H9 (cell line): ENCODE data around the gene VSIG2. TPM values are rescaled to one million over a fixed set of nuclear protein-coding genes. Genes with fewer than 3 reads are reported as not detected.
"Not testable (repeated sequence)": the region's sequence is repeated elsewhere in the genome, so short reads cannot be mapped to it uniquely, and the experiment has no call there.

Experiments used
- DNase-seq: peaks from one replicate; pipeline ENCODE4 v3.0.0-alpha.2; 2017
- H2AFZ ChIP-seq: one replicate; pipeline ENCODE4 v1.6.1; 2013; ENCODE audit warnings: mild to moderate bottlenecking, low read length, control low read depth, moderate library complexity
- H2AK5ac ChIP-seq: 2 replicates; pipeline ENCODE4 v1.6.1; 2013; ENCODE audit warnings: low read length, control low read depth, mixed read lengths; ENCODE audit not compliant: insufficient read length
- H2BK120ac ChIP-seq: one replicate; pipeline ENCODE4 v1.6.1; 2013; ENCODE audit warnings: low read depth, mild to moderate bottlenecking, low read length, control low read depth, inconsistent platforms; ENCODE audit not compliant: poor library complexity, severe bottlenecking
- H2BK12ac ChIP-seq: 2 replicates; pipeline ENCODE4 v1.6.1; 2013; ENCODE audit warnings: low read length, control low read depth, mixed read lengths, low read depth; ENCODE audit not compliant: insufficient read length
- H2BK15ac ChIP-seq: 2 replicates; pipeline ENCODE4 v1.6.1; 2013; ENCODE audit warnings: low read depth, low read length, control low read depth
- H2BK20ac ChIP-seq: one replicate; pipeline ENCODE4 v1.6.1; 2013; ENCODE audit warnings: low read depth, mild to moderate bottlenecking, low read length, control low read depth, inconsistent platforms; ENCODE audit not compliant: poor library complexity, severe bottlenecking
- H2BK5ac ChIP-seq: 2 replicates; pipeline ENCODE4 v1.6.1; 2013; ENCODE audit warnings: low read length, control low read depth, mixed read lengths; ENCODE audit not compliant: insufficient read length
- H3K14ac ChIP-seq: 2 replicates; pipeline ENCODE4 v1.6.1; 2013; ENCODE audit warnings: low read length, control low read depth; ENCODE audit not compliant: insufficient read depth
- H3K18ac ChIP-seq: 2 replicates; pipeline ENCODE4 v1.6.1; 2013; ENCODE audit warnings: low read depth, mild to moderate bottlenecking, mixed read lengths, low read length, control low read depth; ENCODE audit not compliant: insufficient read length
- H3K23ac ChIP-seq: 2 replicates; pipeline ENCODE4 v1.6.1; 2013; ENCODE audit warnings: low read length, control low read depth, mixed read lengths, low read depth; ENCODE audit not compliant: insufficient read length
- H3K23me2 ChIP-seq: 2 replicates; pipeline ENCODE4 v1.6.1; 2013; ENCODE audit warnings: low read depth, mild to moderate bottlenecking, mixed read lengths, low read length, control low read depth; ENCODE audit not compliant: insufficient read length, poor library complexity, severe bottlenecking
- H3K27ac ChIP-seq: 2 replicates; pipeline ENCODE4 v1.5.1; 2013; ENCODE audit warnings: low read length, control low read depth, mixed read lengths, low read depth; ENCODE audit not compliant: insufficient read length
- H3K27me3 ChIP-seq: 2 replicates; pipeline ENCODE4 v1.6.1; 2013; ENCODE audit warnings: low read length, control low read depth, inconsistent platforms; ENCODE audit not compliant: insufficient read depth
- H3K4ac ChIP-seq: 2 replicates; pipeline ENCODE4 v1.6.1; 2013; ENCODE audit warnings: low read depth, mild to moderate bottlenecking, control low read depth, inconsistent platforms, low read length, moderate library complexity
- H3K4me1 ChIP-seq: 2 replicates; pipeline ENCODE4 v1.6.1; 2013; ENCODE audit warnings: low read length, control low read depth, inconsistent platforms; ENCODE audit not compliant: insufficient read depth
- H3K4me2 ChIP-seq: 2 replicates; pipeline ENCODE4 v1.6.1; 2013; ENCODE audit warnings: low read length, control low read depth, mixed read lengths; ENCODE audit not compliant: insufficient read length, insufficient read depth
- H3K56ac ChIP-seq: 2 replicates; pipeline ENCODE4 v1.6.1; 2013; ENCODE audit warnings: low read depth, mild to moderate bottlenecking, mixed read lengths, low read length, control low read depth; ENCODE audit not compliant: insufficient read length
- H3K79me1 ChIP-seq: 2 replicates; pipeline ENCODE4 v1.6.1; 2013; ENCODE audit warnings: low read depth, mild to moderate bottlenecking, moderate library complexity, low read length, control low read depth, inconsistent platforms; ENCODE audit not compliant: insufficient read depth, poor library complexity, severe bottlenecking
- H3K79me2 ChIP-seq: 2 replicates; pipeline ENCODE4 v1.6.1; 2013; ENCODE audit warnings: low read length, control low read depth, inconsistent platforms; ENCODE audit not compliant: insufficient read depth
- H3K9ac ChIP-seq: 2 replicates; pipeline ENCODE4 v1.6.1; 2013; ENCODE audit warnings: low read length, control low read depth, mixed read lengths; ENCODE audit not compliant: insufficient read length; ENCODE audit errors: extremely low read depth
- H3K9me3 ChIP-seq: one replicate; pipeline ENCODE4 v1.6.1; 2013; ENCODE audit warnings: low read depth, low read length, inconsistent platforms; ENCODE audit not compliant: control insufficient read depth
- H3T11ph ChIP-seq: one replicate; pipeline ENCODE4 v1.6.1; 2013; ENCODE audit warnings: mild to moderate bottlenecking, low read length, control low read depth, inconsistent platforms
- H4K20me1 ChIP-seq: one replicate; pipeline ENCODE4 v1.6.1; 2013; ENCODE audit not compliant: control insufficient read depth, insufficient read length, insufficient read depth
- H4K5ac ChIP-seq: 2 replicates; pipeline ENCODE4 v1.6.1; 2013; ENCODE audit warnings: low read depth, mild to moderate bottlenecking, mixed read lengths, low read length, control low read depth; ENCODE audit not compliant: insufficient read length
- H4K8ac ChIP-seq: replicated peaks from 2 replicates; pipeline ENCODE4 v1.6.1; 2013; ENCODE audit warnings: low read length, control low read depth, mixed read lengths, low read depth; ENCODE audit not compliant: insufficient read length
- H4K91ac ChIP-seq: 2 replicates; pipeline ENCODE4 v1.6.1; 2013; ENCODE audit warnings: low read depth, mild to moderate bottlenecking, moderate library complexity, mixed read lengths, low read length, control low read depth; ENCODE audit not compliant: insufficient read length
- H3K27ac Mint-ChIP-seq, 3 experiments: 2 replicates in 2 of 3; 3 replicates in 1 of 3; pipeline ENCODE4 v1.8.0; 2020 to 2021; ENCODE audit warnings: mixed read lengths in 3 of 3, mild to moderate bottlenecking in 1 of 3, moderate library complexity in 1 of 3
- H3K27me3 Mint-ChIP-seq: 2 replicates; pipeline ENCODE4 v1.8.0; 2021; ENCODE audit warnings: low read depth, mild to moderate bottlenecking, moderate library complexity, mixed read lengths
- H3K36me3 Mint-ChIP-seq, 3 experiments: 2 replicates in 2 of 3; 3 replicates in 1 of 3; pipeline ENCODE4 v1.8.0; 2020 to 2021; ENCODE audit warnings: low read depth in 3 of 3, mixed read lengths in 3 of 3; ENCODE audit not compliant: insufficient read depth in 1 of 3
- H3K4me1 Mint-ChIP-seq, 2 experiments: 2 replicates each; pipeline ENCODE4 v1.8.0; 2020; ENCODE audit warnings: mixed read lengths in 2 of 2
- H3K4me3 Mint-ChIP-seq, 2 experiments: 2 replicates in 1 of 2; 3 replicates in 1 of 2; pipeline ENCODE4 v1.8.0; 2020 to 2021; ENCODE audit warnings: mild to moderate bottlenecking in 2 of 2, mixed read lengths in 2 of 2, moderate library complexity in 1 of 2
- H3K9me3 Mint-ChIP-seq, 2 experiments: 2 replicates in 1 of 2; 3 replicates in 1 of 2; pipeline ENCODE4 v1.8.0; 2020; ENCODE audit warnings: mild to moderate bottlenecking in 2 of 2, mixed read lengths in 2 of 2, moderate library complexity in 1 of 2
- CTCF ChIP-seq: fragments of 200-600 bp; sonication (generic); conservative IDR thresholded peaks from 3 replicates; pipeline ENCODE4 v1.8.0; 2021; ENCODE audit warnings: antibody characterized with exemption, mild to moderate bottlenecking
- WGBS: extraction: QIAGEN DNeasy Blood & Tissue Kit; methylation state at CpG from one replicate; pipeline ENCODE4 v1.1.7; 2013; ENCODE audit warnings: missing lambda C conversion rate, low lambda C conversion rate, mixed read lengths; ENCODE audit not compliant: insufficient read length; ENCODE audit errors: extremely low coverage; 5-methylcytosine and 5-hydroxymethylcytosine counted together
- total RNA-seq: library from RNA; stranded (reverse); gene quantifications from 2 replicates; pipeline ENCODE4 v1.2.1, GENCODE V29; 2021

VSIG2 gene
- total RNA-seq, 1 experiment from 2014 or later: not detected

GRCh38 chr11:124776865-124777645 lies 25.0 kb upstream of the VSIG2 start:
- Histone ChIP-seq H3K27me3 (no peaks in the 10 kb centered on the region), H3K23ac (no peak overlapping the region), H3K23me2 (no peaks in the 10 kb centered on the region), H3K27ac (no peak overlapping the region), H4K8ac (no peak overlapping the region), H2BK12ac (no peak overlapping the region), H3K9ac (no peak overlapping the region), H3K4ac (no peak overlapping the region), H3K79me2 (no peaks in the 10 kb centered on the region), H2BK15ac (no peak overlapping the region), H3K79me1 (no peaks in the 10 kb centered on the region), H4K20me1 (no peaks in the 10 kb centered on the region), H3K14ac (no peak overlapping the region), H2AFZ (no peak overlapping the region), H2BK20ac (no peak overlapping the region), H2BK5ac (no peak overlapping the region), H3K18ac (no peak overlapping the region), H2BK120ac (no peak overlapping the region), H3K4me2 (no peak overlapping the region), H3T11ph (no peak overlapping the region), H4K91ac (no peak overlapping the region), H2AK5ac (no peak overlapping the region), H3K56ac (no peak overlapping the region), H3K4me1 (no peaks in the 10 kb centered on the region), H3K9me3 (no peaks in the 10 kb centered on the region), H4K5ac (no peak overlapping the region)
- no peaks in the 10 kb centered on the region for H3K27me3 Mint-ChIP-seq
- H3K36me3 Mint-ChIP-seq: peaks cover 6 to 19% (median 17%) of the 10 kb centered on the region in 3 experiments; a peak in 6 of 7 replicates
- peaks cover 0 to 4% of the 10 kb centered on the region in 2 experiments; a peak in 2 of 4 replicates for H3K4me1 Mint-ChIP-seq
- H3K27ac Mint-ChIP-seq: peak overlapping the region in 1 of 3 experiments; percentile 9; a peak in 1 of 7 replicates
- WGBS: no CpG with 5 or more reads among the region's 7 CpGs
- no peak for DNase-seq
- no peaks in the 10 kb centered on the region for H3K9me3 Mint-ChIP-seq
- no peak overlapping the region for H3K4me3 Mint-ChIP-seq
- no peak for TF ChIP-seq CTCF

- not testable (repeated sequence) for H3K27ac ChIP-seq, H3K56ac ChIP-seq, H3T11ph ChIP-seq, H3K27me3 ChIP-seq, H4K5ac ChIP-seq, H3K4me3 Mint-ChIP-seq, H3K23me2 ChIP-seq, H3K4ac ChIP-seq, H4K20me1 ChIP-seq, H2BK5ac ChIP-seq, H2AFZ ChIP-seq, H2BK12ac ChIP-seq, H3K18ac ChIP-seq, H3K4me1 Mint-ChIP-seq, H3K9me3 Mint-ChIP-seq, H3K9ac ChIP-seq, H4K91ac ChIP-seq, H3K23ac ChIP-seq, H3K4me2 ChIP-seq, H3K4me1 ChIP-seq, H2BK120ac ChIP-seq, DNase-seq, H3K27me3 Mint-ChIP-seq, H2BK20ac ChIP-seq, H3K79me2 ChIP-seq, H2AK5ac ChIP-seq, H3K27ac Mint-ChIP-seq, H3K9me3 ChIP-seq, H3K79me1 ChIP-seq, H2BK15ac ChIP-seq, H3K14ac ChIP-seq, H4K8ac ChIP-seq
- no CpG with 5 or more reads among the region's 6 CpGs for WGBS
- H3K36me3 Mint-ChIP-seq: peaks cover 14 to 46% (median 29%) of the 10 kb centered on the region in 3 experiments; a peak in 6 of 7 replicates
These were observed 18.9 kb upstream of the VSIG2 start for GRCh38 chr11:124770959-124771358.
